K562 (cell line): ENCODE measurements around the gene PLAAT3. TPM values are rescaled to one million over a fixed set of nuclear protein-coding genes. Genes with fewer than 3 reads are reported as not detected.

ENCODE experiments used
- ATAC-seq: fragments of 200-7000 bp; cut with Tn5 transposase; 3 replicates; pipeline ENCODE4 v1.9.1; 2020; ENCODE audit warnings: moderate library complexity
- BruUV-seq: library from RNA; stranded (reverse); fragments of 400-500 nt; replicated peaks from 2 replicates; lab custom pipeline; 2021; lab: Mats Ljungman, UMichigan
- CTCF ChIA-PET: fragments of 300-600 bp; formaldehyde crosslinking; extraction: SDS; loops from one replicate; lab custom pipeline; 2021; ENCODE audit warnings: low intra/inter-chr PET ratio; lab: Yijun Ruan, JAX
- POLR2A ChIA-PET: fragments of 300-600, 350-650 bp; sonication (Branson Sonifier 250); formaldehyde crosslinking; extraction: SDS; loops from one replicate; lab custom pipeline; 2021; ENCODE audit warnings: antibody characterized with exemption, inconsistent platforms; lab: Yijun Ruan, JAX
- DNase-seq, 4 experiments: peaks; one replicate each; pipeline versions ENCODE4 v3.0.0 to v3.0.0-alpha.2; 2011 to 2018; ENCODE audit warnings: low spot score in 3 of 4, mixed read lengths in 3 of 4; ENCODE audit errors: extremely low read depth in 1 of 4
- FAIRE-seq: peaks from 2 replicates; lab custom pipeline; 2011; peaks lifted over from hg19 to GRCh38; lab: Jason Lieb, UNC
- H2AFZ ChIP-seq: 2 replicates; pipeline ENCODE4 v1.6.0; 2011; ENCODE audit warnings: low read depth, low read length, control low read depth, inconsistent platforms
- H3K27ac ChIP-seq: fragments of 200-600 bp; 3 replicates; pipeline ENCODE4 v1.8.0; 2011; ENCODE audit warnings: low read depth, mild to moderate bottlenecking, control low read depth, inconsistent platforms, low read length, moderate library complexity, mixed read lengths; ENCODE audit errors: extremely low read depth
- H3K27me3 ChIP-seq, 2 experiments: fragments of 300-600 bp in 1 of 2; 2 replicates in 1 of 2; 3 replicates in 1 of 2; pipeline versions ENCODE4 v1.6.0 to v1.8.0; 2011; ENCODE audit warnings: inconsistent platforms in 2 of 2, low read length in 2 of 2, mild to moderate bottlenecking in 1 of 2, mixed read lengths in 1 of 2, moderate library complexity in 1 of 2; ENCODE audit not compliant: control insufficient read depth in 2 of 2, insufficient read depth in 2 of 2
- H3K36me3 ChIP-seq: fragments of 300-600 bp; 3 replicates; pipeline ENCODE4 v1.8.0; 2011; ENCODE audit warnings: mild to moderate bottlenecking, low read length, inconsistent platforms; ENCODE audit not compliant: control insufficient read depth, insufficient read depth
- H3K4me1 ChIP-seq, 2 experiments: fragments of 200-600 bp in 1 of 2; replicated peaks in 1 of 2; 2 replicates in 1 of 2; 3 replicates in 1 of 2; pipeline versions ENCODE4 v1.5.1 to v1.8.0; 2011; ENCODE audit warnings: inconsistent platforms in 2 of 2, low read length in 2 of 2, mild to moderate bottlenecking in 1 of 2, mixed read lengths in 1 of 2, moderate library complexity in 1 of 2; ENCODE audit not compliant: control insufficient read depth in 2 of 2, insufficient read depth in 2 of 2
- H3K4me2 ChIP-seq: 2 replicates; pipeline ENCODE4 v1.6.1; 2011; ENCODE audit warnings: low read length, control low read depth, inconsistent platforms, mixed read lengths; ENCODE audit not compliant: insufficient read depth
- H3K4me3 ChIP-seq: fragments of 200-600 bp; sonication (generic), shearing (Covaris generic); 2 replicates; pipeline ENCODE4 v1.5.1; 2016; ENCODE audit warnings: control low read depth, inconsistent platforms
- H3K79me2 ChIP-seq: fragments of 200-600 bp; 3 replicates; pipeline ENCODE4 v1.8.0; 2011; ENCODE audit warnings: low read length, inconsistent platforms; ENCODE audit not compliant: control insufficient read depth, insufficient read depth
- H3K9ac ChIP-seq, 2 experiments: 2 replicates each; pipeline versions ENCODE4 v1.6.0 to v1.6.1; 2011; ENCODE audit warnings: low read depth in 2 of 2, low read length in 2 of 2, control low read depth in 1 of 2, inconsistent platforms in 1 of 2, mild to moderate bottlenecking in 1 of 2, mixed read lengths in 1 of 2; ENCODE audit not compliant: insufficient read depth in 1 of 2
- H3K9me1 ChIP-seq: one replicate; pipeline ENCODE4 v1.6.0; 2011; ENCODE audit warnings: inconsistent platforms, mild to moderate bottlenecking, low read length, moderate library complexity; ENCODE audit not compliant: control insufficient read depth, insufficient read depth
- H3K9me3 ChIP-seq: replicated peaks from 2 replicates; pipeline ENCODE4 v1.5.1; 2011; ENCODE audit warnings: low read depth, low read length, inconsistent platforms; ENCODE audit not compliant: control insufficient read depth, insufficient read depth
- H4K20me1 ChIP-seq: replicated peaks from 2 replicates; pipeline ENCODE4 v1.6.1; 2011; ENCODE audit warnings: low read length, inconsistent platforms, mixed read lengths; ENCODE audit not compliant: control insufficient read depth, insufficient read depth
- BCL6 ChIP-seq: fragments of 250-450 bp; sonication (Bioruptor Pico); IDR thresholded peaks from 2 replicates; pipeline ENCODE4 v1.4.0; 2020
- CXXC5 ChIP-seq: fragments of 250-450 bp; sonication (Bioruptor Pico); IDR thresholded peaks from 2 replicates; pipeline ENCODE4 v1.8.0; 2022; ENCODE audit warnings: inconsistent platforms, mild to moderate bottlenecking, moderate library complexity
- FOS ChIP-seq: IDR thresholded peaks from 3 replicates; pipeline ENCODE4 v1.6.1; 2011; ENCODE audit not compliant: insufficient read length; ENCODE audit errors: extremely low read depth
- GTF2E2 ChIP-seq: fragments of 200-800 bp; sonication (Bioruptor generic); IDR thresholded peaks from 2 replicates; pipeline ENCODE4 v1.6.1; 2016; ENCODE audit warnings: missing genetic modification characterization, missing compliant biosample characterization
- HDAC2 ChIP-seq: fragments of 450-650 bp; IDR thresholded peaks from 2 replicates; pipeline ENCODE4 v1.6.1; 2016; ENCODE audit warnings: mild to moderate bottlenecking
- IFI16 ChIP-seq: fragments of 250-450 bp; sonication (Bioruptor Pico); IDR thresholded peaks from 2 replicates; pipeline ENCODE4 v2.1.2; 2022; ENCODE audit warnings: mild to moderate bottlenecking, inconsistent platforms
- KLF6 ChIP-seq: fragments of 250-450 bp; sonication (Bioruptor Pico); IDR thresholded peaks from 2 replicates; pipeline ENCODE4 v1.4.0; 2020; ENCODE audit warnings: mild to moderate bottlenecking, moderate library complexity, borderline replicate concordance
- MXI1 ChIP-seq: IDR thresholded peaks from 2 replicates; pipeline ENCODE4 v1.6.1; 2011; ENCODE audit warnings: low read depth, mild to moderate bottlenecking, improper control_type of control experiment, low read length
- SIN3B ChIP-seq: fragments of 450-650 bp; IDR thresholded peaks from 2 replicates; pipeline ENCODE4 v1.6.1; 2017; ENCODE audit warnings: low read depth, mild to moderate bottlenecking, moderate library complexity
- STAT5B ChIP-seq: fragments of 250-450 bp; sonication (Bioruptor Pico); IDR thresholded peaks from 2 replicates; pipeline ENCODE4 v1.8.0; 2021; ENCODE audit warnings: mild to moderate bottlenecking, inconsistent platforms
- TFAM ChIP-seq: fragments of 250-450 bp; sonication (Bioruptor Pico); conservative IDR thresholded peaks from 2 replicates; pipeline ENCODE4 v1.5.0; 2021; ENCODE audit warnings: mild to moderate bottlenecking, moderate library complexity
- ZFPM2 ChIP-seq: fragments of 250-450 bp; sonication (Bioruptor Pico); IDR thresholded peaks from 2 replicates; pipeline ENCODE4 v1.5.1; 2022; ENCODE audit warnings: mild to moderate bottlenecking
- ZNF146 ChIP-seq: IDR thresholded peaks from one replicate; pipeline ENCODE4 v1.6.1; 2018; ENCODE audit warnings: missing compliant biosample characterization; ENCODE audit not compliant: unreplicated experiment
- ZNF3 ChIP-seq: fragments of 250-450 bp; sonication (Bioruptor Pico); IDR thresholded peaks from 2 replicates; pipeline ENCODE4 v1.5.0; 2021; ENCODE audit warnings: mild to moderate bottlenecking, moderate library complexity
- ZNF449 ChIP-seq: fragments of 250-450 bp; sonication (Bioruptor Pico); IDR thresholded peaks from 2 replicates; pipeline ENCODE4 v1.8.0; 2022; ENCODE audit warnings: moderate library complexity, mild to moderate bottlenecking, inconsistent platforms
- ZNF707 ChIP-seq: fragments of 250-450 bp; sonication (Bioruptor Pico); conservative IDR thresholded peaks from 2 replicates; pipeline ENCODE4 v1.8.0; 2022; ENCODE audit warnings: inconsistent platforms, mild to moderate bottlenecking, moderate library complexity
- ZNF785 ChIP-seq: fragments of 250-450 bp; sonication (Bioruptor Pico); IDR thresholded peaks from 2 replicates; pipeline ENCODE4 v1.4.0; 2020; ENCODE audit warnings: mild to moderate bottlenecking
- WGBS: fragments of 100-300 bp; shearing (Covaris generic); methylation state at CpG from one replicate; pipeline ENCODE4 v1.1.6; 2016; ENCODE audit warnings: low coverage, mixed read lengths; ENCODE audit not compliant: insufficient coverage; ENCODE audit errors: missing lambda C conversion rate; 5-methylcytosine and 5-hydroxymethylcytosine counted together
- in situ Hi-C: fragments of 300-500 bp; cut with MboI; formaldehyde crosslinking; loops from 4 replicates; pipeline ENCODE4 v1.15.0; 2018; ENCODE audit warnings: inconsistent platforms, mixed read lengths
- intact Hi-C: fragments of 100-400 bp; cut with micrococcal nuclease; formaldehyde crosslinking; loops from 2 replicates; pipeline ENCODE4 v1.14.2; 2022
- polyA plus RNA-seq, 8 experiments: library from polyadenylated mRNA; depleted of rRNA in 4 of 8; stranded (reverse) in 5 of 8; unstranded in 3 of 8; fragments of >200 nt; fragmentation: Nextera tagmentation in 2 of 8; fragmentation: Illumina TruSeq in 1 of 8; extraction: Ambion mirVana in 2 of 8; extraction: Trizol in 1 of 8; gene quantifications; 2 replicates each; pipeline versions ENCODE4 v1.2.1 to v1.2.3, GENCODE V29; 2011 to 2014; ENCODE audit warnings: inconsistent platforms in 1 of 8, missing spikeins in 1 of 8
- total RNA-seq, 7 experiments: library from RNA; depleted of rRNA in 6 of 7; stranded (reverse); fragments of >200 nt in 6 of 7; fragmentation: Illumina TruSeq in 2 of 7; extraction: Trizol in 2 of 7; gene quantifications; 2 replicates each; pipeline versions ENCODE4 v1.2.1 to v1.2.3, GENCODE V29; 2011 to 2021; ENCODE audit warnings: low replicate concordance in 1 of 7
- TF ChIP-seq, protein P1 (sequence below): fragments of 250-450 bp; sonication (Bioruptor Pico); IDR thresholded peaks from 2 replicates; pipeline ENCODE4 v1.9.0; 2021; ENCODE audit warnings: mild to moderate bottlenecking
- TF ChIP-seq, protein P2 (sequence below): fragments of 250-450 bp; sonication (Bioruptor Pico); IDR thresholded peaks from 2 replicates; pipeline ENCODE4 v1.8.0; 2022; ENCODE audit warnings: inconsistent platforms
- TF ChIP-seq, protein P3 (sequence below): fragments of 250-450 bp; sonication (Bioruptor Pico); IDR thresholded peaks from 2 replicates; pipeline ENCODE4 v1.5.0; 2021; ENCODE audit warnings: mild to moderate bottlenecking, borderline replicate concordance

The PLAAT3 gene
- total and polyA plus RNA-seq, 9 of the 15 experiments (the other 6 are each of a cell fraction or from before 2014, with no cell fraction given): 0.80 to 2.7 (median 1.4) TPM

DNA sequence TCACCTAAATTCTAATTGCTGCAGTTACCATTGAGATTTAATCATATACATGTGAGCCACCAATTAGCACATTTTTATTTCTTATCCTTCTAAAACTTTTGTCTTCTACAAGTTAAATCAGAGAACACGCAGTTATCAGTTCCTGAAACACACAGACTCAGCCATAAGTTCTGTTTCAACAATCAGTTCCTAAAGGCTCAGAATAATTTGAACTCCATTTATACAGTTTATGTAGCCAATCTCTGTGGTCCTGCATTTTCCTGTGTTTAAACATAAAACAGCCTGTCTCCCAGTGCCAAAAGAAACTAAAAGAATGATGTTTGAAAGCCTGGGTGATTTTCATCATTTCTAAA is 2.9 kb downstream of the PLAAT3 start:
- H3K9ac ChIP-seq: no peak overlapping the region
- peaks cover 8 to 20% of the 10 kb centered on the region in 2 experiments; a peak in 4 of 5 replicates for H3K4me1 ChIP-seq
- H4K20me1 ChIP-seq: no peaks in the 10 kb centered on the region
- POLR2A ChIA-PET: no interaction called here
- H3K27ac ChIP-seq: no peak overlapping the region
- no peaks in the 10 kb centered on the region for H3K79me2 ChIP-seq
- in situ Hi-C loops (no loop called here), intact Hi-C loops (no loop called here)
- CTCF ChIA-PET: no interaction called here
- no peak overlapping the region for H3K4me2 ChIP-seq
- no peak for ATAC-seq
- H3K4me3 ChIP-seq: no peak overlapping the region
- H3K9me3 ChIP-seq: no peaks in the 10 kb centered on the region
- peaks cover 3 to 15% of the 10 kb centered on the region in 2 experiments; a peak in 3 of 5 replicates for H3K27me3 ChIP-seq
- BruUV-seq: no TSS peak
- no peak for DNase-seq
- H2AFZ ChIP-seq: no peak overlapping the region
- H3K36me3 ChIP-seq: no peaks in the 10 kb centered on the region
- H3K9me1 ChIP-seq: no peaks in the 10 kb centered on the region
- WGBS: 0% methylated on average over 1 of the region's 1 CpG
- FAIRE-seq: no peak
- TF ChIP-seq ZFPM2 (CRISPR knock-in tag): no peak
- no peak for TF ChIP-seq FOS
- TF ChIP-seq BCL6: no peak
- TF ChIP-seq CXXC5: no peak
- TF ChIP-seq, protein P1, sequence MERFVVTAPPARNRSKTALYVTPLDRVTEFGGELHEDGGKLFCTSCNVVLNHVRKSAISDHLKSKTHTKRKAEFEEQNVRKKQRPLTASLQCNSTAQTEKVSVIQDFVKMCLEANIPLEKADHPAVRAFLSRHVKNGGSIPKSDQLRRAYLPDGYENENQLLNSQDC: no peak
- TF ChIP-seq MXI1: no peak
- TF ChIP-seq HDAC2: no peak
- TF ChIP-seq SIN3B: no peak
- no peak for TF ChIP-seq GTF2E2
- no peak for TF ChIP-seq STAT5B (CRISPR knock-in tag)
- TF ChIP-seq ZNF146 (CRISPR knock-in tag): no peak
- no peak for TF ChIP-seq ZNF3 (CRISPR knock-in tag)
- TF ChIP-seq KLF6 (CRISPR knock-in tag): no peak
- no peak for TF ChIP-seq ZNF449 (CRISPR knock-in tag)
- TF ChIP-seq, protein P2, sequence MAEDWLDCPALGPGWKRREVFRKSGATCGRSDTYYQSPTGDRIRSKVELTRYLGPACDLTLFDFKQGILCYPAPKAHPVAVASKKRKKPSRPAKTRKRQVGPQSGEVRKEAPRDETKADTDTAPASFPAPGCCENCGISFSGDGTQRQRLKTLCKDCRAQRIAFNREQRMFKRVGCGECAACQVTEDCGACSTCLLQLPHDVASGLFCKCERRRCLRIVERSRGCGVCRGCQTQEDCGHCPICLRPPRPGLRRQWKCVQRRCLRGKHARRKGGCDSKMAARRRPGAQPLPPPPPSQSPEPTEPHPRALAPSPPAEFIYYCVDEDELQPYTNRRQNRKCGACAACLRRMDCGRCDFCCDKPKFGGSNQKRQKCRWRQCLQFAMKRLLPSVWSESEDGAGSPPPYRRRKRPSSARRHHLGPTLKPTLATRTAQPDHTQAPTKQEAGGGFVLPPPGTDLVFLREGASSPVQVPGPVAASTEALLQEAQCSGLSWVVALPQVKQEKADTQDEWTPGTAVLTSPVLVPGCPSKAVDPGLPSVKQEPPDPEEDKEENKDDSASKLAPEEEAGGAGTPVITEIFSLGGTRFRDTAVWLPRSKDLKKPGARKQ: no peak
- TF ChIP-seq, protein P3, sequence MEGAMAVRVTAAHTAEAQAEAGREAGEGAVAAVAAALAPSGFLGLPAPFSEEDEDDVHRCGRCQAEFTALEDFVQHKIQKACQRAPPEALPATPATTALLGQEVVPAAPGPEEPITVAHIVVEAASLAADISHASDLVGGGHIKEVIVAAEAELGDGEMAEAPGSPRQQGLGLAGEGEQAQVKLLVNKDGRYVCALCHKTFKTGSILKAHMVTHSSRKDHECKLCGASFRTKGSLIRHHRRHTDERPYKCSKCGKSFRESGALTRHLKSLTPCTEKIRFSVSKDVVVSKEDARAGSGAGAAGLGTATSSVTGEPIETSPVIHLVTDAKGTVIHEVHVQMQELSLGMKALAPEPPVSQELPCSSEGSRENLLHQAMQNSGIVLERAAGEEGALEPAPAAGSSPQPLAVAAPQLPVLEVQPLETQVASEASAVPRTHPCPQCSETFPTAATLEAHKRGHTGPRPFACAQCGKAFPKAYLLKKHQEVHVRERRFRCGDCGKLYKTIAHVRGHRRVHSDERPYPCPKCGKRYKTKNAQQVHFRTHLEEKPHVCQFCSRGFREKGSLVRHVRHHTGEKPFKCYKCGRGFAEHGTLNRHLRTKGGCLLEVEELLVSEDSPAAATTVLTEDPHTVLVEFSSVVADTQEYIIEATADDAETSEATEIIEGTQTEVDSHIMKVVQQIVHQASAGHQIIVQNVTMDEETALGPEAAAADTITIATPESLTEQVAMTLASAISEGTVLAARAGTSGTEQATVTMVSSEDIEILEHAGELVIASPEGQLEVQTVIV (CRISPR knock-in tag): no peak
- no peak for TF ChIP-seq IFI16 (CRISPR knock-in tag)
- no peak for TF ChIP-seq ZNF707 (CRISPR knock-in tag)
- TF ChIP-seq TFAM (CRISPR knock-in tag): no peak
- no peak for TF ChIP-seq ZNF785 (CRISPR knock-in tag)
